Tibial nerve (tissue), 4 donors: ENCODE measurements around the gene SRPX2. TPM values are rescaled to one million over a fixed set of nuclear protein-coding genes. Genes with fewer than 3 reads are reported as not detected.

ENCODE experiments used
- DNase-seq, 2 donors: peaks; one replicate each; pipeline ENCODE4 v3.0.0-alpha.2; 2019; ENCODE audit warnings: low spot score in 2 of 2
- H3K27ac ChIP-seq, 4 donors: fragments of 200-600 bp; sonication (generic) in 3 of 4; one replicate each; pipeline ENCODE4 v1.5.1; 2017 to 2019; ENCODE audit warnings: mild to moderate bottlenecking in 1 of 4
- H3K27me3 ChIP-seq, 2 donors: fragments of 200-600 bp; sonication (generic) in 1 of 2; one replicate each; pipeline versions ENCODE4 v1.5.1 to v1.6.0; 2017 to 2019
- H3K36me3 ChIP-seq, 3 donors: fragments of 200-600 bp; sonication (generic); one replicate each; pipeline ENCODE4 v1.5.1; 2018 to 2019
- H3K4me1 ChIP-seq, 4 donors: fragments of 200-600 bp; sonication (generic) in 3 of 4; one replicate each; pipeline ENCODE4 v1.5.1; 2017 to 2019
- H3K4me3 ChIP-seq, 4 donors: fragments of 200-600 bp; sonication (generic) in 3 of 4; one replicate each; pipeline ENCODE4 v1.5.1; 2017 to 2019; ENCODE audit warnings: mild to moderate bottlenecking in 1 of 4, moderate library complexity in 1 of 4
- H3K9me3 ChIP-seq, 4 donors: fragments of 200-600 bp; sonication (generic) in 3 of 4; one replicate each; pipeline ENCODE4 v1.5.1; 2017 to 2019
- CTCF ChIP-seq, 5 experiments: fragments of 200-600 bp in 3 of 5; fragments of 450-650 bp in 2 of 5; sonication (generic) in 3 of 5; IDR thresholded peaks; one replicate each; pipeline ENCODE4 v1.5.1; 2016 to 2019; ENCODE audit warnings: antibody characterized with exemption in 5 of 5, mild to moderate bottlenecking in 3 of 5, moderate library complexity in 2 of 5
- EP300 ChIP-seq, 2 donors: sonication (generic); formaldehyde crosslinking; IDR thresholded peaks; one replicate each; pipeline ENCODE4 v1.6.1; 2017; ENCODE audit warnings: antibody characterized with exemption in 2 of 2, mild to moderate bottlenecking in 1 of 2
- POLR2A ChIP-seq, 2 donors: fragments of 450-650 bp; IDR thresholded peaks; one replicate each; pipeline ENCODE4 v1.6.1; 2017; ENCODE audit warnings: antibody characterized with exemption in 2 of 2, mild to moderate bottlenecking in 2 of 2, moderate library complexity in 2 of 2
- WGBS, 2 donors: methylation state at CpG; one replicate each; pipeline ENCODE4 v1.1.5; 2018; 5-methylcytosine and 5-hydroxymethylcytosine counted together
- total RNA-seq, 4 donors: library from RNA; depleted of rRNA; stranded (reverse); fragments of >200 nt; gene quantifications; one replicate each; pipeline ENCODE4 v1.1.0, GENCODE V29; 2016

SRPX2 gene
- total RNA-seq, 4 donors from 2014 or later, result 50.0 to 91.2 (median 56.7) TPM

- TF ChIP-seq POLR2A (IDR thresholded peaks at IDR 0.05) (no peak), CTCF (IDR thresholded peaks at IDR 0.05) (no peak), EP300 (IDR thresholded peaks at IDR 0.05) (no peak)
- no peaks in the 10 kb centered on the region for H3K9me3 ChIP-seq
- WGBS, 2 donors, result 85 to 96% methylated on average over 2 of the region's 2 CpGs
- H3K4me1 ChIP-seq, result peaks cover 0 to 35% (median 10%) of the 10 kb centered on the region in 4 donors
- H3K27ac ChIP-seq, result no peak overlapping the region
- DNase-seq, result no peak
- H3K36me3 ChIP-seq, result no peaks in the 10 kb centered on the region
- H3K27me3 ChIP-seq, result peaks cover 0 to 2% of the 10 kb centered on the region in 2 donors
- H3K4me3 ChIP-seq, result no peak overlapping the region
These were observed 8.3 kb downstream of the SRPX2 start for GRCh38 chrX:100652266-100652665.

- Histone ChIP-seq H3K4me1 (peaks cover 0 to 15% (median under 1%) of the 10 kb centered on the region in 4 donors), H3K27ac (no peak overlapping the region), H3K36me3 (no peaks in the 10 kb centered on the region), H3K4me3 (no peak overlapping the region), H3K27me3 (no peaks in the 10 kb centered on the region), H3K9me3 (no peaks in the 10 kb centered on the region)
- 27 to 37% methylated on average over 3 of the region's 3 CpGs for WGBS, 2 donors
- TF ChIP-seq CTCF (IDR thresholded peaks at IDR 0.05) (no peak), POLR2A (IDR thresholded peaks at IDR 0.05) (no peak), EP300 (IDR thresholded peaks at IDR 0.05) (no peak)
- DNase-seq, result no peak
These were observed 10.3 kb downstream of the SRPX2 start for GRCh38 chrX:100654261-100654660.

- WGBS, 2 donors, result 22 to 36% methylated on average over 3 of the region's 3 CpGs
- no peak for DNase-seq
- Histone ChIP-seq H3K4me3 (no peak overlapping the region), H3K27me3 (peaks cover 0 to 5% of the 10 kb centered on the region in 2 donors), H3K36me3 (no peaks in the 10 kb centered on the region), H3K4me1 (peaks cover 0 to 3% (median 0%) of the 10 kb centered on the region in 4 donors), H3K27ac (peak overlapping the region in 1 of 4 donors; percentile 8), H3K9me3 (no peaks in the 10 kb centered on the region)
- TF ChIP-seq POLR2A (IDR thresholded peaks at IDR 0.05) (no peak), EP300 (IDR thresholded peaks at IDR 0.05) (no peak), CTCF (IDR thresholded peaks at IDR 0.05) (no peak)
These were observed 15.0 kb downstream of the SRPX2 start for GRCh38 chrX:100658941-100659381.

- Histone ChIP-seq H3K4me3 (no peak overlapping the region), H3K27ac (peak overlapping the region in 1 of 4 donors; percentile 8), H3K27me3 (peaks cover 0 to 5% of the 10 kb centered on the region in 2 donors), H3K9me3 (no peaks in the 10 kb centered on the region), H3K36me3 (peaks cover 0 to under 1% (median 0%) of the 10 kb centered on the region in 3 donors), H3K4me1 (peaks cover 0 to 3% (median 0%) of the 10 kb centered on the region in 4 donors)
- no peak for TF ChIP-seq EP300 (IDR thresholded peaks at IDR 0.05)
- TF ChIP-seq POLR2A (IDR thresholded peaks at IDR 0.05), result no peak
- no peak for TF ChIP-seq CTCF (IDR thresholded peaks at IDR 0.05)
- DNase-seq, result no peak
- 51% methylated on average over 4 of the region's 4 CpGs for WGBS, 2 donors
These were observed 15.6 kb downstream of the SRPX2 start for GRCh38 chrX:100659431-100660137.

- DNase-seq, result no peak
- WGBS, 2 donors, result 87 to 92% methylated on average over 11 to 13 of the region's 13 CpGs
- peaks cover 0 to 3% (median 0%) of the 10 kb centered on the region in 4 donors for H3K4me1 ChIP-seq
- TF ChIP-seq CTCF (IDR thresholded peaks at IDR 0.05), result no peak
- no peak for TF ChIP-seq POLR2A (IDR thresholded peaks at IDR 0.05)
- TF ChIP-seq EP300 (IDR thresholded peaks at IDR 0.05), result no peak
- H3K4me3 ChIP-seq, result no peak overlapping the region
- peaks cover 0 to 5% of the 10 kb centered on the region in 2 donors for H3K27me3 ChIP-seq
- H3K36me3 ChIP-seq, result peaks cover 0 to 12% (median 0%) of the 10 kb centered on the region in 3 donors
- H3K9me3 ChIP-seq, result no peaks in the 10 kb centered on the region
- no peak overlapping the region for H3K27ac ChIP-seq
These were observed 18.2 kb downstream of the SRPX2 start for GRCh38 chrX:100662170-100662569.
